Fibroblast of lung (primary cell): ENCODE measurements around the gene ELK1. TPM values are rescaled to one million over a fixed set of nuclear protein-coding genes. Genes with fewer than 3 reads are reported as not detected.
A peak's percentile ranks its signal among the peaks of the same experiment; 100 is the strongest.

Source experiments
- DNase-seq, 2 donors: peaks; one replicate each; pipeline versions ENCODE4 v3.0.0 to v3.0.0-alpha.2; 2010; ENCODE audit warnings: low read depth in 2 of 2
- H2AFZ ChIP-seq: 2 replicates; pipeline ENCODE4 v1.5.1; 2012; ENCODE audit warnings: low read length, control low read depth, inconsistent platforms
- H3K27ac ChIP-seq: 2 replicates; pipeline ENCODE4 v1.5.1; 2011; ENCODE audit warnings: low read length, control low read depth; ENCODE audit not compliant: insufficient read depth
- H3K27me3 ChIP-seq: 2 replicates; pipeline ENCODE4 v1.5.1; 2011; ENCODE audit warnings: mild to moderate bottlenecking, low read length; ENCODE audit not compliant: control insufficient read depth, insufficient read depth
- H3K36me3 ChIP-seq: 2 replicates; pipeline ENCODE4 v1.5.1; 2011; ENCODE audit warnings: low read length; ENCODE audit not compliant: control insufficient read depth, insufficient read depth
- H3K4me1 ChIP-seq: 2 replicates; pipeline ENCODE4 v1.5.1; 2011; ENCODE audit warnings: low read length; ENCODE audit not compliant: control insufficient read depth, insufficient read depth; ENCODE audit errors: extremely low read depth
- H3K4me2 ChIP-seq: 2 replicates; pipeline ENCODE4 v1.5.1; 2011; ENCODE audit warnings: low read length, control low read depth; ENCODE audit not compliant: insufficient read depth; ENCODE audit errors: extremely low read depth
- H3K4me3 ChIP-seq, 4 experiments: fragments of 200-600 bp in 1 of 4; sonication (generic) in 1 of 4; replicated peaks in 1 of 4; 2 replicates each; pipeline ENCODE4 v1.5.1; 2011 to 2016; ENCODE audit warnings: low read length in 4 of 4, low read depth in 3 of 4, mild to moderate bottlenecking in 3 of 4, control low read depth in 2 of 4, inconsistent platforms in 1 of 4, mixed read lengths in 1 of 4; ENCODE audit not compliant: insufficient read depth in 1 of 4; ENCODE audit errors: control extremely low read depth in 1 of 4
- H3K79me2 ChIP-seq: 2 replicates; pipeline ENCODE4 v1.5.1; 2012; ENCODE audit warnings: mild to moderate bottlenecking, low read length, inconsistent platforms; ENCODE audit not compliant: control insufficient read depth, insufficient read depth
- H3K9ac ChIP-seq: 2 replicates; pipeline ENCODE4 v1.5.1; 2011; ENCODE audit warnings: mild to moderate bottlenecking, low read length, control low read depth; ENCODE audit not compliant: insufficient read depth
- H3K9me3 ChIP-seq: 2 replicates; pipeline ENCODE4 v1.5.1; 2012; ENCODE audit warnings: low read depth, low read length; ENCODE audit not compliant: control insufficient read depth, insufficient read depth
- H4K20me1 ChIP-seq: 2 replicates; pipeline ENCODE4 v1.5.1; 2011; ENCODE audit warnings: low read length; ENCODE audit not compliant: control insufficient read depth, insufficient read depth; ENCODE audit errors: extremely low read depth
- CTCF ChIP-seq, 2 donors: IDR thresholded peaks in 1 of 2; conservative IDR thresholded peaks in 1 of 2; 1 replicate in 1 of 2; 2 replicates in 1 of 2; pipeline ENCODE4 v1.5.1; 2011 to 2012; ENCODE audit warnings: low read length in 2 of 2, control low read depth in 1 of 2, inconsistent platforms in 1 of 2, low read depth in 1 of 2, mild to moderate bottlenecking in 1 of 2
- EZH2 ChIP-seq: IDR thresholded peaks from 2 replicates; pipeline ENCODE4 v1.5.1; 2012; ENCODE audit warnings: low read length, control low read depth, mild to moderate bottlenecking; ENCODE audit errors: missing control alignments
- polyA plus RNA-seq, 2 donors: library from polyadenylated mRNA; depleted of rRNA in 1 of 2; stranded (reverse) in 1 of 2; unstranded in 1 of 2; fragments of >200 nt; gene quantifications; 2 replicates each; pipeline ENCODE4 v1.2.1, GENCODE V29; 2011 to 2012; ENCODE audit warnings: missing spikeins in 1 of 2
- total RNA-seq: library from RNA; depleted of rRNA; stranded (reverse); fragments of >200 nt; gene quantifications from 2 replicates; pipeline ENCODE4 v1.2.1, GENCODE V29; 2014

The ELK1 gene
- total and polyA plus RNA-seq, 2 donors (not counting 1 experiment from before 2014, with no cell fraction given): 13.9 to 25.3 TPM

- Histone ChIP-seq H4K20me1 (no peaks in the 10 kb centered on the region), H3K27ac (peak overlapping the region; percentile 89)
- TF ChIP-seq CTCF (conservative IDR thresholded peaks at IDR 0.05 in 1 of 2, IDR thresholded peaks at IDR 0.05 in 1 of 2; ENCODE audit: low read depth in 1 of 2, low read length in 2 of 2) (no peak), EZH2 (no peak)
Measured at GRCh38 chrX:47649781-47650163, 591 bp downstream of the ELK1 start.

GRCh38 chrX:47649271-47649670 is 1.1 kb downstream of the ELK1 start:
- no peaks in the 10 kb centered on the region for H4K20me1 ChIP-seq

More at GRCh38 chrX:47649781-47650163, 591 bp downstream of the ELK1 start:
- H2AFZ ChIP-seq: no peak overlapping the region
- H3K4me2 ChIP-seq: peak overlapping the region; percentile 79
- H3K4me1 ChIP-seq: peaks cover 2% of the 10 kb centered on the region
- H3K36me3 ChIP-seq: peaks cover 5% of the 10 kb centered on the region
- peaks cover 25% of the 10 kb centered on the region for H3K79me2 ChIP-seq
- H3K9ac ChIP-seq: peak overlapping the region; percentile 84
- no peaks in the 10 kb centered on the region for H3K9me3 ChIP-seq
- no peak for DNase-seq
- H3K4me3 ChIP-seq: peak overlapping the region; percentile 54 to 77 (median 71)
- no peaks in the 10 kb centered on the region for H3K27me3 ChIP-seq

GRCh38 chrX:47648376-47648775 is 2.0 kb downstream of the ELK1 start:
- DNase-seq: peak in 1 of 2 donors; percentile 22
- no peaks in the 10 kb centered on the region for H4K20me1 ChIP-seq
- peak overlapping the region in 3 of 4 experiments; percentile 60 to 77 (median 77) for H3K4me3 ChIP-seq
- H3K27me3 ChIP-seq: no peaks in the 10 kb centered on the region
- H3K79me2 ChIP-seq: peaks cover 30% of the 10 kb centered on the region
- H3K9me3 ChIP-seq: no peaks in the 10 kb centered on the region
- H3K27ac ChIP-seq: peak overlapping the region; percentile 89
- H3K4me2 ChIP-seq: peak overlapping the region; percentile 79
- no peak overlapping the region for H2AFZ ChIP-seq
- peaks cover 5% of the 10 kb centered on the region for H3K36me3 ChIP-seq
- H3K9ac ChIP-seq: no peak overlapping the region
- TF ChIP-seq EZH2 (no peak), CTCF (conservative IDR thresholded peaks at IDR 0.05 in 1 of 2, IDR thresholded peaks at IDR 0.05 in 1 of 2; ENCODE audit: low read depth in 1 of 2, low read length in 2 of 2) (no peak)
- H3K4me1 ChIP-seq: peaks cover 6% of the 10 kb centered on the region

More at GRCh38 chrX:47649271-47649670, 1.1 kb downstream of the ELK1 start:
- Histone ChIP-seq H3K79me2 (peaks cover 29% of the 10 kb centered on the region), H3K27ac (peak overlapping the region; percentile 89), H3K9me3 (no peaks in the 10 kb centered on the region), H3K27me3 (no peaks in the 10 kb centered on the region), H3K9ac (peak overlapping the region; percentile 50), H3K4me1 (peaks cover 5% of the 10 kb centered on the region), H3K4me3 (peak overlapping the region; percentile 54 to 77 (median 68)), H3K4me2 (peak overlapping the region; percentile 79), H3K36me3 (peaks cover 5% of the 10 kb centered on the region), H2AFZ (no peak overlapping the region)
- no peak for TF ChIP-seq CTCF (conservative IDR thresholded peaks at IDR 0.05 in 1 of 2, IDR thresholded peaks at IDR 0.05 in 1 of 2; ENCODE audit: low read depth in 1 of 2, low read length in 2 of 2)
- no peak for TF ChIP-seq EZH2
- peak in 1 of 2 donors; percentile 20 for DNase-seq
